ENCODE measurements around the gene RASAL2.
A peak's percentile ranks its signal among the peaks of the same experiment; 100 is the strongest.
"Not testable (repeated sequence)": the region's sequence is repeated elsewhere in the genome, so short reads cannot be mapped to it uniquely, and the experiment has no call there.

RASAL2 gene

GRCh38 chr1:178500936-178501554 lies 407.1 kb downstream of the RASAL2 start:
- TF ChIP-seq CTCF (IDR thresholded peaks at IDR 0.05; ENCODE audit: low read depth, low read length), result no peak
- H3K4me3 ChIP-seq (ENCODE audit: low read depth, low read length), result no peak overlapping the region
- in situ Hi-C loops (cut with HindIII; ENCODE audit: low sequenced_read_pairs), result no loop called here
- no peak for DNase-seq (ENCODE audit: low read depth, low spot score)

- peak; percentile 62 for DNase-seq (ENCODE audit: low read depth, low spot score)
- peak; percentile 99 for TF ChIP-seq CTCF (IDR thresholded peaks at IDR 0.05; ENCODE audit: low read depth, low read length)
- H3K4me3 ChIP-seq (ENCODE audit: low read depth, low read length), result no peak overlapping the region
- in situ Hi-C loops (cut with HindIII; ENCODE audit: low sequenced_read_pairs), result no loop called here
These were observed 407.9 kb downstream of the RASAL2 start for GRCh38 chr1:178501705-178502329.

- no peak for DNase-seq (ENCODE audit: low read depth, low spot score)
- in situ Hi-C loops (cut with HindIII; ENCODE audit: low sequenced_read_pairs), result no loop called here
These were observed 408.4 kb downstream of the RASAL2 start for GRCh38 chr1:178502330-178502714.

DNA sequence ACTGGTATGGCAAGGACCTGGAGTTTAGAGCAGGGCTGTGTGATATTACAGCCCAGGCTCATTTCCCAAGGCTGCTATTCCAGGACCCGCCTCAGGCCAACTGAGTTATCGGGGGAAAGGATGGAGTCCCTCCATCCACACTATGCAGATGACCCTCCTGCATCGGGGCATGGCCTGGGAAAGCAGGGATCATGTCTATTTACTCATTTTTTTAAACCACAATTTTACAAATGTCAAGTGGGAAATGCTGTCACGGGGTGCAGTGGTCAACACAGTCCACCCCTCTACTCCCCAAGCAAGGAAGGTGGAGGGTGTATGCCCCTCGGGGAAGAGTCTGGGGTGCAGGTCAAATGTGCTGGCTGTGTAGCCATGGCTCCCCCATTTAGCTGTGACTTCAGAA lies 409.0 kb downstream of the RASAL2 start:
- no peak overlapping the region for H3K4me3 ChIP-seq (ENCODE audit: low read depth, low read length)
- in situ Hi-C loops (cut with HindIII; ENCODE audit: low sequenced_read_pairs), result no loop called here
- no peak for TF ChIP-seq CTCF (IDR thresholded peaks at IDR 0.05; ENCODE audit: low read depth, low read length)
- no peak for DNase-seq (ENCODE audit: low read depth, low spot score)

More at GRCh38 chr1:178502330-178502714, 408.4 kb downstream of the RASAL2 start:
- H3K4me3 ChIP-seq (ENCODE audit: low read depth, low read length), result no peak overlapping the region
- no peak for TF ChIP-seq CTCF (IDR thresholded peaks at IDR 0.05; ENCODE audit: low read depth, low read length)

DNA sequence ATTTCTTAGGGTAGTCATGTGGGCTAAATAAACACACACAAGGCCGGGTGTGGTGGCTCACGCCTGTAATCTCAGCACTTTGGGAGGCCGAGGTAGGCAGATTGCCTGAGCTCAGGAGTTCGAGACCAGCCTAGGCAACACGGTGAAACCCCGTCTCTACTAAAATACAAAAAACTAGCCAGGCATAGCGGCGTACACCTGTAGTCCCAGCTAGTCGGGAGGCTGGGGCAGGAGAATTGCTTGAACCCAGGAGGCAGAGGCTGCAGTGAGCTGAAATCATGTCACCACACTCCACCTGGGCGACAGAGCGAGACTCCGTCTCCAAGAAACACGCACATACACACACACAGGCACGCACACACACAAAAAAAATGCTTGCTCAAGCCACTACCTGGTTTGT lies 409.4 kb downstream of the RASAL2 start:
- in situ Hi-C loops (cut with HindIII; ENCODE audit: low sequenced_read_pairs); DNase-seq (ENCODE audit: low read depth, low spot score); H3K4me3 ChIP-seq (ENCODE audit: low read depth, low read length): not testable (repeated sequence)

DNA sequence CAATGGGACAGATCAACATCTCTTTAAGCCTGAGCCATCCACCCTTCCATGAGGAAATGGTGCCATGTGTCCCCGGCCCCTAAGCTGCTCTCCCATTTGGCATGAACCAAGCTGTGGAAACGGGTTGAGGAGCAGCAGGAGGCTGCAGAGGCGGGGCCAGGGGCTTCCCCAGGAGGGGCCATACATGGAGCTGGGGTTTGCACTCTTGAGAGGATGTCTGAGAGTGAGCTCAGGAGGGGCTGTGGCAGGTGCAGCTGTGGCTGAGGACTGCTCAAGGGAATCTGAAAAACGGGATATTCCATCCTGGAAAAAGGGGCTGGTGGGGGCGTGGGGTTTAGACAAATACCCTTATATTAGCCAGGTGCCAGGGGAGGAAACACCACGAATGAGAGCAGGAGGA lies 409.9 kb downstream of the RASAL2 start:
- in situ Hi-C loops (cut with HindIII; ENCODE audit: low sequenced_read_pairs), result no loop called here
- no peak for DNase-seq (ENCODE audit: low read depth, low spot score)
- H3K4me3 ChIP-seq (ENCODE audit: low read depth, low read length), result no peak overlapping the region
- TF ChIP-seq CTCF (IDR thresholded peaks at IDR 0.05; ENCODE audit: low read depth, low read length), result no peak

- no peak for DNase-seq (ENCODE audit: low read depth, low spot score)
- H3K4me3 ChIP-seq (ENCODE audit: low read depth, low read length), result no peak overlapping the region
- TF ChIP-seq CTCF (IDR thresholded peaks at IDR 0.05; ENCODE audit: low read depth, low read length), result no peak
- in situ Hi-C loops (cut with HindIII; ENCODE audit: low sequenced_read_pairs), result no loop called here
These were observed 410.4 kb downstream of the RASAL2 start for GRCh38 chr1:178504286-178504685.

All from astrocyte of the spinal cord (primary cell).